Measurements from ENCODE around the gene TMEFF2. TPM values are rescaled to one million over a fixed set of nuclear protein-coding genes. Genes with fewer than 3 reads are reported as not detected.

The TMEFF2 gene
- total and polyA plus RNA-seq, 2 experiments from 2014 or later, result 1.7 to 2.2 TPM

- TF ChIP-seq CTCF (conservative IDR thresholded peaks at IDR 0.05; ENCODE audit: low read depth in 2 of 2) (no peak), EZH2 (IDR thresholded peaks at IDR 0.05; ENCODE audit: low read depth, unreplicated experiment) (no peak), ETS1 (IDR thresholded peaks at IDR 0.05) (no peak), CREB1 (CRISPR knock-in tag; IDR thresholded peaks at IDR 0.05; ENCODE audit: low read depth) (no peak), NANOG (IDR thresholded peaks at IDR 0.05; ENCODE audit: borderline replicate concordance) (no peak), ZNF331 (CRISPR knock-in tag; IDR thresholded peaks at IDR 0.05; ENCODE audit: low read depth) (no peak), ZNF114 (CRISPR knock-in tag; IDR thresholded peaks at IDR 0.05) (no peak)
Measured at GRCh38 chr2:192098814-192099491, 95.8 kb downstream of the TMEFF2 start (continued).

- DNase-seq (ENCODE audit: low spot score), result no peak
- no peaks in the 10 kb centered on the region for H3K36me3 Mint-ChIP-seq (ENCODE audit: low read depth)
- H2AFZ ChIP-seq, result no peak overlapping the region
- H3K4me1 Mint-ChIP-seq, result peaks cover 14% of the 10 kb centered on the region
- H3K36me3 ChIP-seq (ENCODE audit: insufficient read depth), result no peaks in the 10 kb centered on the region
- peaks cover 12% of the 10 kb centered on the region for H3K4me1 ChIP-seq (ENCODE audit: insufficient read depth)
- no peaks in the 10 kb centered on the region for H3K9me3 Mint-ChIP-seq
- no peaks in the 10 kb centered on the region for H3K27me3 Mint-ChIP-seq (ENCODE audit: insufficient read depth, low read depth, poor library complexity)
- H3K9me2 ChIP-seq (ENCODE audit: insufficient read depth), result no peaks in the 10 kb centered on the region
- H3K27me3 ChIP-seq (ENCODE audit: insufficient read depth), result no peaks in the 10 kb centered on the region
- H4K20me1 ChIP-seq (replicated peaks; ENCODE audit: insufficient read depth), result no peaks in the 10 kb centered on the region
- no peaks in the 10 kb centered on the region for H3F3A ChIP-seq (replicated peaks; ENCODE audit: low read depth)
- no peak overlapping the region for H3K4me3 Mint-ChIP-seq
- no peaks in the 10 kb centered on the region for H3K79me2 ChIP-seq (replicated peaks; ENCODE audit: insufficient read depth)
- H3K4me3 ChIP-seq, result no peak overlapping the region
- peak overlapping the region; percentile 49; the same call in 1 of the 2 replicates for H3K4me2 ChIP-seq
- H3K27ac Mint-ChIP-seq, result no peak overlapping the region
- no peak for ATAC-seq
- 0 out of 2 replicates have a peak overlapping the region, but pooled peaks have one; percentile 11 for H3K27ac ChIP-seq (ENCODE audit: low read depth)
- no peak for TF ChIP-seq EZH2phosphoT487 (IDR thresholded peaks at IDR 0.05; ENCODE audit: unreplicated experiment)
- no peak for TF ChIP-seq ZNF114 (CRISPR knock-in tag; IDR thresholded peaks at IDR 0.05)
- no peak for TF ChIP-seq REST (IDR thresholded peaks at IDR 0.05; ENCODE audit: unreplicated experiment)
- TF ChIP-seq NANOG (IDR thresholded peaks at IDR 0.05; ENCODE audit: borderline replicate concordance), result no peak
- no peak for TF ChIP-seq ZNF462 (CRISPR knock-in tag; IDR thresholded peaks at IDR 0.05)
- no peak for TF ChIP-seq ETS1 (IDR thresholded peaks at IDR 0.05)
Measured at GRCh38 chr2:192091476-192091875, 103.3 kb downstream of the TMEFF2 start.
